Fibroblast of lung (primary cell): ENCODE results near the gene DUS2. TPM values are rescaled to one million over a fixed set of nuclear protein-coding genes. Genes with fewer than 3 reads are reported as not detected.

Experiments
- DNase-seq, 2 donors: peaks; one replicate each; pipeline versions ENCODE4 v3.0.0 to v3.0.0-alpha.2; 2010; ENCODE audit warnings: low read depth in 2 of 2
- H2AFZ ChIP-seq: 2 replicates; pipeline ENCODE4 v1.5.1; 2012; ENCODE audit warnings: low read length, control low read depth, inconsistent platforms
- H3K27ac ChIP-seq: 2 replicates; pipeline ENCODE4 v1.5.1; 2011; ENCODE audit warnings: low read length, control low read depth; ENCODE audit not compliant: insufficient read depth
- H3K27me3 ChIP-seq: 2 replicates; pipeline ENCODE4 v1.5.1; 2011; ENCODE audit warnings: mild to moderate bottlenecking, low read length; ENCODE audit not compliant: control insufficient read depth, insufficient read depth
- H3K36me3 ChIP-seq: 2 replicates; pipeline ENCODE4 v1.5.1; 2011; ENCODE audit warnings: low read length; ENCODE audit not compliant: control insufficient read depth, insufficient read depth
- H3K4me1 ChIP-seq: 2 replicates; pipeline ENCODE4 v1.5.1; 2011; ENCODE audit warnings: low read length; ENCODE audit not compliant: control insufficient read depth, insufficient read depth; ENCODE audit errors: extremely low read depth
- H3K4me2 ChIP-seq: 2 replicates; pipeline ENCODE4 v1.5.1; 2011; ENCODE audit warnings: low read length, control low read depth; ENCODE audit not compliant: insufficient read depth; ENCODE audit errors: extremely low read depth
- H3K4me3 ChIP-seq, 4 experiments: fragments of 200-600 bp in 1 of 4; sonication (generic) in 1 of 4; replicated peaks in 1 of 4; 2 replicates each; pipeline ENCODE4 v1.5.1; 2011 to 2016; ENCODE audit warnings: low read length in 4 of 4, low read depth in 3 of 4, mild to moderate bottlenecking in 3 of 4, control low read depth in 2 of 4, inconsistent platforms in 1 of 4, mixed read lengths in 1 of 4; ENCODE audit not compliant: insufficient read depth in 1 of 4; ENCODE audit errors: control extremely low read depth in 1 of 4
- H3K79me2 ChIP-seq: 2 replicates; pipeline ENCODE4 v1.5.1; 2012; ENCODE audit warnings: mild to moderate bottlenecking, low read length, inconsistent platforms; ENCODE audit not compliant: control insufficient read depth, insufficient read depth
- H3K9ac ChIP-seq: 2 replicates; pipeline ENCODE4 v1.5.1; 2011; ENCODE audit warnings: mild to moderate bottlenecking, low read length, control low read depth; ENCODE audit not compliant: insufficient read depth
- H3K9me3 ChIP-seq: 2 replicates; pipeline ENCODE4 v1.5.1; 2012; ENCODE audit warnings: low read depth, low read length; ENCODE audit not compliant: control insufficient read depth, insufficient read depth
- H4K20me1 ChIP-seq: 2 replicates; pipeline ENCODE4 v1.5.1; 2011; ENCODE audit warnings: low read length; ENCODE audit not compliant: control insufficient read depth, insufficient read depth; ENCODE audit errors: extremely low read depth
- CTCF ChIP-seq, 2 donors: IDR thresholded peaks in 1 of 2; conservative IDR thresholded peaks in 1 of 2; 1 replicate in 1 of 2; 2 replicates in 1 of 2; pipeline ENCODE4 v1.5.1; 2011 to 2012; ENCODE audit warnings: low read length in 2 of 2, control low read depth in 1 of 2, inconsistent platforms in 1 of 2, low read depth in 1 of 2, mild to moderate bottlenecking in 1 of 2
- EZH2 ChIP-seq: IDR thresholded peaks from 2 replicates; pipeline ENCODE4 v1.5.1; 2012; ENCODE audit warnings: low read length, control low read depth, mild to moderate bottlenecking; ENCODE audit errors: missing control alignments
- polyA plus RNA-seq, 2 donors: library from polyadenylated mRNA; depleted of rRNA in 1 of 2; stranded (reverse) in 1 of 2; unstranded in 1 of 2; fragments of >200 nt; gene quantifications; 2 replicates each; pipeline ENCODE4 v1.2.1, GENCODE V29; 2011 to 2012; ENCODE audit warnings: missing spikeins in 1 of 2
- total RNA-seq: library from RNA; depleted of rRNA; stranded (reverse); fragments of >200 nt; gene quantifications from 2 replicates; pipeline ENCODE4 v1.2.1, GENCODE V29; 2014

The DUS2 gene
- total and polyA plus RNA-seq, 2 donors (not counting 1 experiment from before 2014, with no cell fraction given): 10.2 to 16.8 TPM

GRCh38 chr16:68126395-68126794 is 103.3 kb downstream of the DUS2 start:
- Histone ChIP-seq H3K9ac (no peak overlapping the region), H3K9me3 (no peaks in the 10 kb centered on the region), H3K79me2 (peaks cover 3% of the 10 kb centered on the region), H3K27me3 (no peaks in the 10 kb centered on the region), H3K36me3 (no peaks in the 10 kb centered on the region), H3K27ac (no peak overlapping the region), H3K4me2 (no peak overlapping the region), H2AFZ (no peak overlapping the region), H3K4me3 (no peak overlapping the region), H3K4me1 (no peaks in the 10 kb centered on the region), H4K20me1 (no peaks in the 10 kb centered on the region)
- TF ChIP-seq EZH2 (no peak), CTCF (conservative IDR thresholded peaks at IDR 0.05 in 1 of 2, IDR thresholded peaks at IDR 0.05 in 1 of 2; ENCODE audit: low read depth in 1 of 2, low read length in 2 of 2) (no peak)
- DNase-seq: no peak

GRCh38 chr16:68128577-68129305 is 105.7 kb downstream of the DUS2 start:
- Histone ChIP-seq H3K79me2 (no peaks in the 10 kb centered on the region), H3K4me2 (no peak overlapping the region)
- peak; percentile 19 to 63 for DNase-seq

More at GRCh38 chr16:68128577-68129305, 105.7 kb downstream of the DUS2 start:
- no peak for TF ChIP-seq CTCF (conservative IDR thresholded peaks at IDR 0.05 in 1 of 2, IDR thresholded peaks at IDR 0.05 in 1 of 2; ENCODE audit: low read depth in 1 of 2, low read length in 2 of 2)
- no peak for TF ChIP-seq EZH2
- Histone ChIP-seq H3K9me3 (no peaks in the 10 kb centered on the region), H3K4me1 (no peaks in the 10 kb centered on the region), H3K4me3 (no peak overlapping the region), H3K36me3 (no peaks in the 10 kb centered on the region), H3K27me3 (no peaks in the 10 kb centered on the region), H2AFZ (no peak overlapping the region), H3K27ac (no peak overlapping the region), H3K9ac (no peak overlapping the region), H4K20me1 (no peaks in the 10 kb centered on the region)

Other genes with a start within 250 kb of the DUS2 start
- gene RANBP10, start 216.7 kb upstream of the DUS2 start, total RNA-seq: 3.9 and 4.6 TPM in 2 replicates
- gene RANBP10, start 216.7 kb upstream of the DUS2 start, polyA plus RNA-seq: 7.1 and 8.9 TPM in 2 replicates
- gene TSNAXIP1, start 216.4 kb upstream of the DUS2 start, total RNA-seq: 1.2 and 1.5 TPM in 2 replicates
- gene TSNAXIP1, start 216.4 kb upstream of the DUS2 start, polyA plus RNA-seq: 0.30 and 0.45 TPM in 2 replicates
- gene THAP11, start 181.0 kb upstream of the DUS2 start, total RNA-seq: 37.7 and 42.9 TPM in 2 replicates
- gene THAP11, start 181.0 kb upstream of the DUS2 start, polyA plus RNA-seq: 15.8 and 16.0 TPM in 2 replicates
- 127 TPM in 2 replicates for gene NUTF2, start 176.4 kb upstream of the DUS2 start, total RNA-seq
- 310 and 410 TPM in 2 replicates for gene NUTF2, start 176.4 kb upstream of the DUS2 start, polyA plus RNA-seq
- gene CENPT, start 175.6 kb upstream of the DUS2 start, total RNA-seq: 15.4 and 23.1 TPM in 2 replicates
- gene CENPT, start 175.6 kb upstream of the DUS2 start, polyA plus RNA-seq: 30.2 and 40.2 TPM in 2 replicates
- 38.0 and 49.4 TPM in 2 replicates for gene EDC4, start 150.2 kb upstream of the DUS2 start, total RNA-seq
- gene EDC4, start 150.2 kb upstream of the DUS2 start, polyA plus RNA-seq: 27.4 and 35.0 TPM in 2 replicates
- gene NRN1L, start 138.4 kb upstream of the DUS2 start, total RNA-seq: 0.17 TPM in 1 of 2 replicates, not detected in the other
- gene NRN1L, start 138.4 kb upstream of the DUS2 start, polyA plus RNA-seq: 0.09 and 0.10 TPM in 2 replicates
- gene PSKH1, start 130.0 kb upstream of the DUS2 start, total RNA-seq: 11.8 and 13.4 TPM in 2 replicates
- gene PSKH1, start 130.0 kb upstream of the DUS2 start, polyA plus RNA-seq: 14.2 and 15.4 TPM in 2 replicates
- gene CTRL, start 91.4 kb upstream of the DUS2 start, total RNA-seq: 0.26 and 0.33 TPM in 2 replicates
- gene CTRL, start 91.4 kb upstream of the DUS2 start, polyA plus RNA-seq: 0.14 and 0.53 TPM in 2 replicates
- 53.2 and 66.9 TPM in 2 replicates for gene PSMB10, start 86.4 kb upstream of the DUS2 start, total RNA-seq
- 18.1 and 21.7 TPM in 2 replicates for gene PSMB10, start 86.4 kb upstream of the DUS2 start, polyA plus RNA-seq
- gene LCAT, start 79.2 kb upstream of the DUS2 start, total RNA-seq: 3.3 and 6.4 TPM in 2 replicates
- 4.5 and 5.8 TPM in 2 replicates for gene LCAT, start 79.2 kb upstream of the DUS2 start, polyA plus RNA-seq
- 60.4 and 120 TPM in 2 replicates for gene SLC12A4, start 54.6 kb upstream of the DUS2 start, total RNA-seq
- gene SLC12A4, start 54.6 kb upstream of the DUS2 start, polyA plus RNA-seq: 41.4 and 42.2 TPM in 2 replicates
- not detected in 2 replicates for gene DPEP3, start 42.8 kb upstream of the DUS2 start, total RNA-seq
- gene DPEP3, start 42.8 kb upstream of the DUS2 start, polyA plus RNA-seq: not detected in 2 replicates
- not detected in 2 replicates for gene DPEP2, start 23.8 kb upstream of the DUS2 start, total RNA-seq
- gene DPEP2, start 23.8 kb upstream of the DUS2 start, polyA plus RNA-seq: not detected in 2 replicates
- not detected in 2 replicates for gene DPEP2NB, start 7.4 kb upstream of the DUS2 start, total RNA-seq
- gene DPEP2NB, start 7.4 kb upstream of the DUS2 start, polyA plus RNA-seq: not detected in 2 replicates
- gene DDX28, start 52 bp upstream of the DUS2 start, total RNA-seq: 10.7 and 12.3 TPM in 2 replicates
- gene DDX28, start 52 bp upstream of the DUS2 start, polyA plus RNA-seq: 5.3 and 8.6 TPM in 2 replicates
- gene NFATC3, start 62.1 kb downstream of the DUS2 start, total RNA-seq: 10.6 and 11.0 TPM in 2 replicates
- 9.6 and 10.1 TPM in 2 replicates for gene NFATC3, start 62.1 kb downstream of the DUS2 start, polyA plus RNA-seq
- under 0.01 and 0.17 TPM in 2 replicates for gene ESRP2, start 212.8 kb downstream of the DUS2 start, total RNA-seq
- gene ESRP2, start 212.8 kb downstream of the DUS2 start, polyA plus RNA-seq: 0.08 and 0.10 TPM in 2 replicates
- 14.9 and 28.7 TPM in 2 replicates for gene PLA2G15, start 222.1 kb downstream of the DUS2 start, total RNA-seq
- 19.6 and 22.2 TPM in 2 replicates for gene PLA2G15, start 222.1 kb downstream of the DUS2 start, polyA plus RNA-seq
- gene SLC7A6, start 241.2 kb downstream of the DUS2 start, total RNA-seq: 8.5 and 11.9 TPM in 2 replicates
- 16.0 and 19.0 TPM in 2 replicates for gene SLC7A6, start 241.2 kb downstream of the DUS2 start, polyA plus RNA-seq